Measurements from ENCODE around the gene G2E3. TPM values are rescaled to one million over a fixed set of nuclear protein-coding genes. Genes with fewer than 3 reads are reported as not detected.

Gene G2E3
- total and polyA plus RNA-seq, 2 of the 13 experiments (the other 11 are each of a cell fraction or from before 2014, with no cell fraction given), result 22.8 to 63.0 TPM

GRCh38 chr14:30621940-30622830 lies 63.2 kb downstream of the G2E3 start, which contains the start of gene SCFD1 (continued):
- TF ChIP-seq TEF (CRISPR knock-in tag; IDR thresholded peaks at IDR 0.05) (no peak), ZNF446 (CRISPR knock-in tag; IDR thresholded peaks at IDR 0.05) (peak; percentile 84), SUZ12 (IDR thresholded peaks at IDR 0.05; ENCODE audit: low read depth, low read length) (no peak), SNAPC2 (CRISPR knock-in tag; IDR thresholded peaks at IDR 0.05) (peak; percentile 99), ZNF678 (CRISPR knock-in tag; IDR thresholded peaks at IDR 0.05) (peak; percentile 99), HOXA7 (CRISPR knock-in tag; IDR thresholded peaks at IDR 0.05) (no peak; the same call in 1 of the 2 replicates), ZNF121 (CRISPR knock-in tag; IDR thresholded peaks at IDR 0.05) (peak; percentile 79), PRDM4 (CRISPR knock-in tag; IDR thresholded peaks at IDR 0.05; ENCODE audit: borderline replicate concordance) (peak; percentile 91; the same call in 1 of the 2 replicates), U2AF1 (optimal IDR thresholded peaks at IDR 0.05; ENCODE audit: low read depth, low read length) (peak; percentile 97), ZNF777 (CRISPR knock-in tag; IDR thresholded peaks at IDR 0.05) (peak; percentile 86), AFF4 (CRISPR knock-in tag; IDR thresholded peaks at IDR 0.05) (peak; percentile 94), RFX3 (CRISPR knock-in tag; IDR thresholded peaks at IDR 0.05) (peak; percentile 53; the same call in 1 of the 2 replicates), ZHX2 (IDR thresholded peaks at IDR 0.05; ENCODE audit: low read depth) (peak; percentile 91), ZHX2 (CRISPR knock-in tag; IDR thresholded peaks at IDR 0.05; ENCODE audit: borderline replicate concordance) (no peak)
